Stimulated activated CD4-positive, alpha-beta T cell treated with anti-CD3 and anti-CD28 coated beads, Interleukin-1b, Interleukin-23, amount 100 ng/mL, for 4 hours (primary cell): Measurements from ENCODE around the gene PDZD4.

ENCODE experiments used
- DNase-seq, 2 donors: peaks; one replicate each; pipeline ENCODE4 v3.0.0-alpha.2; 2020; ENCODE audit warnings: low read depth in 2 of 2

The PDZD4 gene

GRCh38 chrX:153783378-153784013 is 46.8 kb downstream of the PDZD4 start:
- DNase-seq, result no peak

- DNase-seq, result no peak
Measured at GRCh38 chrX:153782871-153783270, 47.5 kb downstream of the PDZD4 start.

GRCh38 chrX:153782313-153782712 is 48.0 kb downstream of the PDZD4 start:
- no peak for DNase-seq

- DNase-seq, result no peak
Measured at GRCh38 chrX:153781428-153782047, 48.8 kb downstream of the PDZD4 start.

- DNase-seq, result no peak
Measured at GRCh38 chrX:153780678-153781427, 49.5 kb downstream of the PDZD4 start, which contains the start of gene SRPK3. Gene SRPK3, plus strand, starts transcription at chrX:153781041. Its CDS starts 46 bp downstream, at chrX:153781087.

GRCh38 chrX:153779891-153780677 is 50.3 kb downstream of the PDZD4 start:
- no peak for DNase-seq

- DNase-seq, result no peak
Measured at GRCh38 chrX:153778684-153779101, 51.7 kb downstream of the PDZD4 start.

GRCh38 chrX:153778181-153778580 is 52.2 kb downstream of the PDZD4 start:
- DNase-seq, result no peak

GRCh38 chrX:153777261-153778090 is 52.9 kb downstream of the PDZD4 start:
- no peak for DNase-seq

- no peak for DNase-seq
Measured at GRCh38 chrX:153776611-153777045, 53.7 kb downstream of the PDZD4 start.

GRCh38 chrX:153776120-153776599 is 54.2 kb downstream of the PDZD4 start:
- no peak for DNase-seq

GRCh38 chrX:153775293-153776119 is 54.8 kb downstream of the PDZD4 start:
- DNase-seq, result no peak

GRCh38 chrX:153774576-153775292 is 55.6 kb downstream of the PDZD4 start:
- DNase-seq, result no peak

GRCh38 chrX:153773741-153774575 is 56.4 kb downstream of the PDZD4 start:
- no peak for DNase-seq

GRCh38 chrX:153773218-153773611 is 57.1 kb downstream of the PDZD4 start:
- no peak for DNase-seq

- no peak for DNase-seq
Measured at GRCh38 chrX:153772316-153773217, 57.8 kb downstream of the PDZD4 start.
